ENCODE data around the gene CASKIN1.

DNA sequence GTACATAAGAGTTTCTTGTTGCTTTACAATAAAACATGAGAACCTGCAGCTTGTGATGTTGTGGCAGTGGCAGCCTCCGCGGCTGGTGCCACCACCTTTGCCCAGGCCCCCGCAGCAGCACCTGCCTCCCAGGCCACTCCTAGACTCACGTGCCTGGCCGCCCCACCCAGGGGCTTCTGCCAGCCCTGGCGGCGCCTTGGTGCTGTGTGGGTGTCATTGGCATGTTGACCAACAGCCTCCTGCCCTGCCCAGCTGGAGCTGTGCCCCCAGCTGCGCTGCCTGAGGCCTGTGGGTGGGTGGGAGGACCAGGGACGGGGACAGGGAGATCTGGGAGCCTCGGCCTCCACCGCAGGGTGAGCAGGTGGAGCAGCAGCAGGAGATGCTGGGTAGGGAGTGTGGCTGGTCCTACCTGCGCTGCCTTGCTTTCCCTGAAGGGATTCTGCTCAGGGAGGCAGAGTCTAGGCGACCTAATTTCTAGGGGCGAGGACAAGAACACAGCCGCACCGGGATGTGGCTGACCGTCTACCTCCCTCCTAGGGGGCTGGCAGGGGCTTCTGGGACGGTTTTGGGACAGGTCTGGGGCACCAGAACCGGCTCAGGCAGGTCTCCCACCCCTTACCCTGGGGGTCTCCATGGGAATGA lies 39.4 kb upstream of the CASKIN1 start:
- TF ChIP-seq, protein P1, sequence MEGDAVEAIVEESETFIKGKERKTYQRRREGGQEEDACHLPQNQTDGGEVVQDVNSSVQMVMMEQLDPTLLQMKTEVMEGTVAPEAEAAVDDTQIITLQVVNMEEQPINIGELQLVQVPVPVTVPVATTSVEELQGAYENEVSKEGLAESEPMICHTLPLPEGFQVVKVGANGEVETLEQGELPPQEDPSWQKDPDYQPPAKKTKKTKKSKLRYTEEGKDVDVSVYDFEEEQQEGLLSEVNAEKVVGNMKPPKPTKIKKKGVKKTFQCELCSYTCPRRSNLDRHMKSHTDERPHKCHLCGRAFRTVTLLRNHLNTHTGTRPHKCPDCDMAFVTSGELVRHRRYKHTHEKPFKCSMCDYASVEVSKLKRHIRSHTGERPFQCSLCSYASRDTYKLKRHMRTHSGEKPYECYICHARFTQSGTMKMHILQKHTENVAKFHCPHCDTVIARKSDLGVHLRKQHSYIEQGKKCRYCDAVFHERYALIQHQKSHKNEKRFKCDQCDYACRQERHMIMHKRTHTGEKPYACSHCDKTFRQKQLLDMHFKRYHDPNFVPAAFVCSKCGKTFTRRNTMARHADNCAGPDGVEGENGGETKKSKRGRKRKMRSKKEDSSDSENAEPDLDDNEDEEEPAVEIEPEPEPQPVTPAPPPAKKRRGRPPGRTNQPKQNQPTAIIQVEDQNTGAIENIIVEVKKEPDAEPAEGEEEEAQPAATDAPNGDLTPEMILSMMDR (conservative IDR thresholded peaks at IDR 0.05; ENCODE audit: low read length), result no peak
- no peak for TF ChIP-seq EZH2phosphoT487 (IDR thresholded peaks at IDR 0.05; ENCODE audit: borderline replicate concordance)
